ENCODE measurements around the gene HORMAD2.

HORMAD2 gene

DNA sequence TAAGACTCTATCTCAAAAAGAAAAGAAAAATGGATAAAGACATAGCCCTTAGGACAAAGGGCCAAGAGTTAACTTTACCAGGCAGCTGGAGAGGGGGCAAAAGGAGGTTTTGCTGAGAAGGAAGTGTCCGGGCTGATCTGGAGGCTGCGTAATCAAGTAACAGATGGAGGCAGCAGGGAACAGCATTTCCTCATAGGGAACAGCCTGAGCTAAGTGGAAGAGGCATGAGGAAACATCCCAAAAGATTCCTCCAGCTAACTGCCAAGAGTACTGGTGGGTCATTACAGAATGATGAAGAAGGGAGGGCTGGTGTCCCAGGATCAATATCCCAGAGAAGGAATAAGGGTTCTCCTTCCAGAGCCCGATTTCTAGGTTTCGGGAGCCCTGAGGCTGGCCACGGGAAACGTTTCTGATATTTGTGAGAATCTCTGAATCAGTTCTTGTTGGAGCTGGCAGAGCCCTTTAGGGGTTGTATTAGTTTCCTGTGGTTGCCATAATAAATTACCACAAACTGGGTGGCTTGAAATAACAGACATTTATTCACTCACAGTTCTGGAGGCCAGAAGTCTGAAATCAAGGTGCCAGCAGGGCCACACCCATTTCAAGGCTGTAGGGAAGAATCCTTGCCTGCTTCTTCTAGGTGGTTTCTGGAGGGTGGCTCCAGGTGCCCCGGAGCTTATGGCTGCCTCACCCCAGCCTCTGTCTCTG lies 145.1 kb downstream of the HORMAD2 start:
- no peak for DNase-seq (ENCODE audit: low read depth in 2 of 2)

DNA sequence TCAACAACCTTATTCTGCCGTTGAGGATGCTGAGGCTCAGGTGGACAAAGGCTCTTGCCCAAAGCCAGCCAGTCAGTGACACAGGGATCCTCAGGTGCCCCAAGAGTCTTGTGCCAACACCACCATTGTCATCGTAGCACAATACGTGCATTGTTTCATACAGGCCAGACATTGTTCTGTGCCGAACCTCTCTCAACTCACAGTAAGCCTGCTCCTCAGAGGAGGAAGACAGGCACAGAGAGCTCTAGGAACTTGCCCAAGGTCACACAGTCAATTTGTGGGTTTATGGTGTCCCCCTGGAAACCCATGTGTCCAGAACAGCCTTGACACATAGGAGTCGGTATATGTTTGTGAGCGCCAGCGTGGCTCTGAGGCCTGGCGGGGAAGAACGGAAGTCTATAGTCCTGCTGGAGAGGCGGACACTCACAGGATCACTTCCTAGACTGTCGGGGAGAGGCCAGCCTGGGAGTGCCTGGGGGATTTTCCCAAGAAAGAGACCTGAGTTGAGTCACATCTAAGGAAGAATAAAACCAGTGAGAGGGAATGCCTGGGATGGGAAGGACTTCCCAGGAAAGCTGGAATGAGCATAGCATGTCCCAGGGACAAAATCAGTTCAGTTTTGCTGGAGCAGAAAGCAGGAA lies 146.0 kb downstream of the HORMAD2 start:
- no peak for DNase-seq (ENCODE audit: low read depth in 2 of 2)

Measured in fibroblast of skin of left quadriceps (primary cell).